HG03066 (cell line): ENCODE results near the gene LMAN1L.
A peak's percentile ranks its signal among the peaks of the same experiment; 100 is the strongest.

Experiments used
- ATAC-seq: cut with Tn5 transposase; IDR thresholded peaks from one replicate; pipeline ENCODE4 v1.9.1; 2021; ENCODE audit warnings: low read depth; ENCODE audit not compliant: unreplicated experiment

Gene LMAN1L

GRCh38 chr15:74851960-74852359 lies 39.3 kb downstream of the LMAN1L start:
- no peak for ATAC-seq

DNA sequence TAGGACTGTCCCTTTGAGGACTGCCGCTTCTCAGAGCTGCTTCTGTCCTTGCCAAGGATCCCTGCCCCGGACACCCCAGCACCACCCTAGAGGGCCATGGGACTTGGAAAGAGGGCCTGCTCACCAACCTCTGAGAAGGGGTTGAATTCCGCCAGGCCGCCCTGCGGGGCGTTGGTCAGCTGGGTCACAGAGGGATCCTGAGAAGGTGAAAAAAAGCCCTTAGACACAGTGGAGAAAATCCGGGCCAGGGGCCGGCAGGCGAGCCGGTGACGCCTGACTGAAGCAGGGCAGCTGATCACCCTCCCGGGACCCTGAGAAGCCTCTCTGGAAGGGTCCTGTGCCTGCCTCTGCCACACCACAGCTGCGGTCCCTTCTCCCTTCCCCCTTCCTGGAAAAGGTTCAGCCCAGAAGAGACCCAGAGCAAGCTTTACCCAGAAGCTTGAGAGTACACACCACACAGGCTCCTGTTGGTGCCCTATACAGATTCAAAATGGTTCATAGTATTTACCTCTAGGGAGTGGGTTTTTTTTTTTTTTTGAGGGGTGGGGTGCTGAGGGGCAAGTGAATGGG lies 41.9 kb downstream of the LMAN1L start:
- ATAC-seq, result no peak

GRCh38 chr15:74855857-74856256 lies 43.2 kb downstream of the LMAN1L start:
- ATAC-seq, result no peak

GRCh38 chr15:74856537-74856936 lies 43.9 kb downstream of the LMAN1L start:
- no peak for ATAC-seq

DNA sequence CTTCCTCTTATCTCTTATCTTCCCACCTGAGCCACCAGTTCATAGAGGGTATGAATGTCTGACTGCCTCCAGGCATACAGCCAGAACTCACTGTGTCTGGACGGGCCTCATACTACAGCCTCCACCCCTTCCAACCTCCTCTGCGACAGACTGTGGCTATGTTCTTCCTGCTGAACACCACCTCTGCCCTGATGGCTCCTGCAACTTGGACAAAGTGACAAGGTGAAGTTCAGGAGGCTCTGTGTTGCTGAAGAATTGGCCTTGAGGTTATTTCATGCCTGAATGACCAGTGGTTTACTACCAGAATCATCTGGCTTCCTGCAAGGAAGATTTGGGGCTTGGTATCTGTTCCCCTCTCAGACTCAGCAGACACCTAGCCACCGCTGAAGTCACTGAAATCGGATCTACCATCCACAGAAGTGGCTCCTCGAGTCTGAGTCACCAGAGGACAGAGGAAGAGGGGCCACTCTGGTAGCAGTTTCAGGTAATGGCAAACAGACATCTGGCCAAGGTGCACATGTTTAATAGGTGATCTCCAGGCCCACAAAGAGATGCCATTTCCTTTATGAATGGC lies 44.5 kb downstream of the LMAN1L start:
- ATAC-seq, result peak; percentile 79

DNA sequence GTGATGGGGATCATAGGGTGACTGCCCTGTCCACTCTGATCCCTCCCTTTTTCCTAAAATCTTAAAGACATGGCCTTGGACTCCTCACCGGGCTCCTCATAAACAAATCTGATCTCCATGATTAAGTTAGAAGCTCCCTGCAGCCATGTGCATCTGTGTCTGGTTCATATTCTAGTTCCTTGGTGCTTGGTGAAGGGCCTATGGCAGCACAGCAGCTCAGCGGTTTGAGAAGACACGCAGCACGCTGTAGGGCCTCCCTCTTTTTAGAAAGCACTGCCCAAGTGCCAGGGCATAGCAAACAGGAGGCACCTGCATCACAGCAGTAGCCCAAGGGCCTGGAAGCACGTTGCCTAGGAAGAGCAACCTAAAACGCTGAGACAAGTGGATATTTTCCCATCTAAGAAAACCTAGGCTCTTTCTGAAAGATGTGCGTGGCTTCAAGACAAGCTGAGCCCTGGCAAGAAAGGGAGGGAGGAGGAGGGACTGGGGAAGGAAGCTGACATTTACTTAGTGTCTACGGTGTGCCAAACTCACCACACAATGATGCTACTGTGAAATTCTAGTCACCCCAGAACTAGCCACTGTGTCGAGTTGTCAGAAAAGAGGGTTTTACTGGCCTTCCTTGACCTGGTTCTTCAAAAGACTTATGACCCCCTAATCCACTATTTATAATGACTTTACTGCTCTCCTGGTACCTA lies 45.2 kb downstream of the LMAN1L start:
- peak; percentile 8 for ATAC-seq

DNA sequence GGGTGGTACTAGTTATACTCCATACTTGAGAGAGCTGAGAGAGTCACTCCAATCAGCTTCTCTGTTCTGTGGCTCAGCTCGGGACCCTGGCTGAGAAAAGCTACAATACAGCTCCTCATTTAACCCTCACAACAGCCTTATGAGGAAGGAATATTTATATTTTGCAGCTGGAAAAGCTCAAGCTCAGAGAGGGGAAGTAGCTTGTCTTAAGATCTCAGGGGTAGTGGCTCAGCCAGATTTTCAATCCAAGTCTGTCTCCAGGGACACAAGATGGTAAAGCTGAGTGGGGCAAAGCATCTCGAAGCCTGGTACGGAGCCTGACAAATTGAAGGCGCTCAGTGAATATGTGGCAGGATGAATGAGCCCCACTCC lies 45.7 kb downstream of the LMAN1L start:
- ATAC-seq, result no peak

DNA sequence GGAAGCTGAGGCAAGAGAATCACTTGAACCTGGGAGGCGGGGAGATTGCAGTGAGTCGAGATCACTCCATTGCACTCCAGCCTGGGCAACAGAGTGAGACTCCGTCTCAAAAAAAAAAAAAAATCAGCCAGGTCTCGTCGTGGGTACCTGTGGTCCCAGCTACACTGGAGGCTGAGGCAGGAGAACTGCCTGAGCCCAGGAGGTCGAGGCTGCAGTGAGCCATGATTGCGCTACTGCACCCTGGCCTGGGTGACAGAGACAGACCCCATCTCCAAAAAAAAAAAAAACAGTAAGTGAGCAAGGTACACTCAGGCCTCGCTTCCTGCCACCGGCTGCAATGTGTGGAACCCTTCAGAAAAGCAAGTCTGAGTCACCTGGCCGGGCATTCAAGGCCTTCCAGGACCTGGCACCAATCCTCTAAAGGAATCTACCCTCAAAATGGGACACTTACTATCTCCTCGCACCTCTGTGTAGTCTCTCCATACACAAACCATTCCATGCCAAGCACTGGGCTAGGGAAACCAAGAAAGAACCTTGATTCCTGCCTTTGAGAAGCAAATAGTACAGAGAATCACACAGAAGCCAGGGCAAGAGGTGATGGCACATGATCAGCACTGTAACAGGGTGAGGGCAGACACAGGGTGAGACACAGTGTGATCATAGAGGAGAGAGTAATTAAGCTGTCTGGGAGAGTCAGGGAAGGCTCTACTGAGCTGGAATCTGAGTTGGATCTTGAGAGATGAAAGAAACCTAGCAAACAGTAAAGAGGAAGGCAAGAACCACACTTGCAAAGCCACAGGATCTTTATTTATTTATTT lies 50.8 kb downstream of the LMAN1L start:
- ATAC-seq, result no peak

- no peak for ATAC-seq
These were observed 51.7 kb downstream of the LMAN1L start for GRCh38 chr15:74864296-74864695.

DNA sequence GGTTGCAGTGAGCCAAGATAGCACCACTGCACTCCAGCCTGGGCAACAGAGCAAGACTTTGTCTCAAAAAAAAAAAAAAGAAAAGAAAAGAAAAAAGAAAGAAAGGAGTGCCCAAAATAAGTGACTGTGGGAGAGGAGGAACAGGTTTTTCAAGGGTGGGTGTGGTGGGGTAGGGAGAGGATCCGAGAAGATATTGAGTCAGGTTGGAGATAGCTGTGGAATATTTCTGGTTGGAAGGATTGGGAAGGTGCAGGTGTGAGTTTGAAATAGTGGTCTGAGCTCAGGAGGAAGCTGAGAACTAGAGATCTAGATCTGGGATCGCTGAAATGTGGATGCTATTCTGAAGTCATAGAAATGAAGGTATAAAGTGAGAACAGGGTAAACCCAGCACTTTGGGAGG lies 52.7 kb downstream of the LMAN1L start:
- no peak for ATAC-seq

- ATAC-seq, result no peak
These were observed 53.5 kb downstream of the LMAN1L start for GRCh38 chr15:74866090-74866489.

DNA sequence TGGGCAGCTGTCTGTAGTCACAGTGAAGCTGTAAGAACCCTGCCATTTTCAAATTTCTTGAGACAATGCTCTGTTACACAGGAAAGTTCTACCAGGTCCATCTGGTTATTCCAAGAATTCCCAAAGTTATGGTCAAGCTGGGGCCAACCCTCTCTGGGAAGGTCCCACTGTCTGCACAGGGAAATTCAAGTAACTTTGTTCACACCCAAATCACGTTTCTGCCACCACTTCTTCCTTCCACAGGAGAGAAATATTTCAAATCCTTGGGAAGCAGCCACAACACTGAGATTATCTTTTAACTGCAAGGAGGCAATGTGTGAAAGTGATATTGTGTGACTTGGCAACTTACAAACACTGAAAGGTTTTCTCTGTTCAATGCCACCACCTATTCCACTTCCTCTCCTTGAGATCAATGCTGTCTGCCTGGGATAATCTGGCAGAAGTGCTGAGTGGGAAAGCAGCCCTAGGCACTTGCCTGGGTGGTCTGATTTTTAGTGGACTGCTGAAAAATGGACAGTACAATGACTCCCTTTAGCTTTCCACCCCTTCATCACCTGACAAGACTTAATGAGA lies 54.9 kb downstream of the LMAN1L start:
- no peak for ATAC-seq

DNA sequence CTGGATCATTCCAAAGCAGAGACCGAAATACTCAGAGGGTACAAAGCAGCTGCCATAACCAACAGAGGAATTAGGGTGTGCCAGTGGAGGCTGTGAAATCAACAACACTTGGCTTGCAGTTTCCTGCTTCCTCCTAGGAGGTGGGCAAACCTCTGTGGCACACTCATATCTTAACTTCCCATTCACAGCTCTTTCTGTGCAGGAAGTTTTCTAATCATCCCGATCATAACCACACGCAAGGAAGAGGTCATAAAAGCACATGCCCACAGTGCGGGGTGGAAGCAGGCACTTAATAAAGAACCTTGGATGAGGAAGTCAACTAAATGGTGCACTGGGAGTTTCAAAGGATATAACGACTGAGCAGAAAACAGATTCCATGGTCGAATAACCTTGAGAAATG lies 55.4 kb downstream of the LMAN1L start:
- ATAC-seq, result no peak

- no peak for ATAC-seq
These were observed 56.7 kb downstream of the LMAN1L start for GRCh38 chr15:74869372-74869725.

GRCh38 chr15:74869726-74870407 lies 57.2 kb downstream of the LMAN1L start:
- peak; percentile 42 for ATAC-seq

- ATAC-seq, result no peak
These were observed 58.0 kb downstream of the LMAN1L start for GRCh38 chr15:74870436-74871215.

DNA sequence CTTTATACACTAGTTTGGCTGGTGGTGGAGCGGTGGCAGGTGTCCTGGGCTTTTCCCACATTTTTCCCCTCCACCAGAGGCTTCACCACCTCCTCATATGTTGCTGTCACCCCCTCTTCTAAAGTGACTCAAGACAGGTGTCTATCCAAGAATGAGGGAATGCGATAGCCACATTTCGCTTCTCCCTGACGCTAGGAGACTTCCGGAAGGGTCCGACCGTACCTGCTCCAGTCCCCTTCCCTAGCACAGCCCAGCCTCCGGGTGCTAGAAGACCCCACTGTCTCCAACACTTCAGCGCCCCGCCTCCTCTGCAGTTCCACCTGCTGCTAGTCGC lies 60.0 kb downstream of the LMAN1L start:
- no peak for ATAC-seq

- peak; percentile 76 for ATAC-seq
These were observed 60.6 kb downstream of the LMAN1L start, which contains the start of gene SCAMP2 for GRCh38 chr15:74873036-74873755. Gene SCAMP2, minus strand, starts transcription at chr15:74873365. Its CDS starts 110 bp downstream, at chr15:74873255.

GRCh38 chr15:74873756-74874424 lies 61.3 kb downstream of the LMAN1L start:
- no peak for ATAC-seq
